HG03135 (cell line): ENCODE measurements around the gene DLGAP1.
"Not testable (repeated sequence)": the region's sequence is repeated elsewhere in the genome, so short reads cannot be mapped to it uniquely, and the experiment has no call there.

Experiments used
- ATAC-seq: cut with Tn5 transposase; IDR thresholded peaks from one replicate; pipeline ENCODE4 v1.9.1; 2021; ENCODE audit warnings: mild to moderate bottlenecking, moderate library complexity; ENCODE audit not compliant: unreplicated experiment

DLGAP1 gene

GRCh38 chr18:4455113-4455811 lies at the start of gene DLGAP1:
TSS of gene DLGAP1 (minus strand) at chr18:4455307.
- no peak for ATAC-seq

- ATAC-seq = not testable (repeated sequence)
Measured at GRCh38 chr18:4494703-4495284, 39.7 kb upstream of the DLGAP1 start.

GRCh38 chr18:4468511-4468910 lies 13.4 kb upstream of the DLGAP1 start:
- no peak for ATAC-seq

GRCh38 chr18:4454537-4455112 lies 482 bp downstream of the DLGAP1 start:
- ATAC-seq = no peak

- ATAC-seq = no peak
Measured at GRCh38 chr18:4453874-4454536, 1.1 kb downstream of the DLGAP1 start.

GRCh38 chr18:4453567-4453873 lies 1.6 kb downstream of the DLGAP1 start:
- no peak for ATAC-seq

GRCh38 chr18:4450065-4450658 lies 4.9 kb downstream of the DLGAP1 start:
- no peak for ATAC-seq

- no peak for ATAC-seq
Measured at GRCh38 chr18:4445902-4446301, 9.2 kb downstream of the DLGAP1 start.

- no peak for ATAC-seq
Measured at GRCh38 chr18:4444306-4444705, 10.8 kb downstream of the DLGAP1 start.

- ATAC-seq = no peak
Measured at GRCh38 chr18:4441098-4441497, 14.0 kb downstream of the DLGAP1 start.

GRCh38 chr18:4438938-4439337 lies 16.2 kb downstream of the DLGAP1 start:
- no peak for ATAC-seq

GRCh38 chr18:4433717-4434116 lies 21.4 kb downstream of the DLGAP1 start:
- ATAC-seq = no peak

GRCh38 chr18:4430836-4431235 lies 24.3 kb downstream of the DLGAP1 start:
- ATAC-seq = no peak

- ATAC-seq = no peak
Measured at GRCh38 chr18:4417714-4418113, 37.4 kb downstream of the DLGAP1 start.

- no peak for ATAC-seq
Measured at GRCh38 chr18:4416976-4417375, 38.1 kb downstream of the DLGAP1 start.

GRCh38 chr18:4412286-4412685 lies 42.8 kb downstream of the DLGAP1 start:
- ATAC-seq = no peak

GRCh38 chr18:4406856-4407255 lies 48.3 kb downstream of the DLGAP1 start:
- no peak for ATAC-seq

- no peak for ATAC-seq
Measured at GRCh38 chr18:4405965-4406364, 49.1 kb downstream of the DLGAP1 start.

- no peak for ATAC-seq
Measured at GRCh38 chr18:4403836-4404235, 51.3 kb downstream of the DLGAP1 start.

GRCh38 chr18:4400911-4401310 lies 54.2 kb downstream of the DLGAP1 start:
- ATAC-seq = no peak

GRCh38 chr18:4399929-4400328 lies 55.2 kb downstream of the DLGAP1 start:
- ATAC-seq = no peak

- ATAC-seq = no peak
Measured at GRCh38 chr18:4394700-4395099, 60.4 kb downstream of the DLGAP1 start.
